Measurements from ENCODE around the gene UVRAG.
"Not testable (repeated sequence)": the region's sequence is repeated elsewhere in the genome, so short reads cannot be mapped to it uniquely, and the experiment has no call there.

The UVRAG gene

GRCh38 chr11:75849894-75850293 lies 34.9 kb downstream of the UVRAG start:
- DNase-seq: no peak

- no peak for DNase-seq
Measured at GRCh38 chr11:75850787-75851186, 35.8 kb downstream of the UVRAG start.

- DNase-seq: no peak
Measured at GRCh38 chr11:75851203-75851602, 36.2 kb downstream of the UVRAG start.

- DNase-seq: no peak
Measured at GRCh38 chr11:75852406-75853017, 37.5 kb downstream of the UVRAG start.

- DNase-seq: not testable (repeated sequence)
Measured at GRCh38 chr11:75853563-75853962, 38.6 kb downstream of the UVRAG start.

GRCh38 chr11:75853971-75854370 lies 39.0 kb downstream of the UVRAG start:
- DNase-seq: no peak

- DNase-seq: no peak
Measured at GRCh38 chr11:75855206-75855605, 40.2 kb downstream of the UVRAG start.

- no peak for DNase-seq
Measured at GRCh38 chr11:75856912-75857311, 41.9 kb downstream of the UVRAG start.

GRCh38 chr11:75858042-75858441 lies 43.0 kb downstream of the UVRAG start:
- no peak for DNase-seq

- DNase-seq: no peak
Measured at GRCh38 chr11:75858613-75859012, 43.6 kb downstream of the UVRAG start.

- DNase-seq: no peak
Measured at GRCh38 chr11:75859614-75860013, 44.6 kb downstream of the UVRAG start.

GRCh38 chr11:75862437-75862836 lies 47.4 kb downstream of the UVRAG start:
- no peak for DNase-seq

- DNase-seq: peak; percentile 32 to 37
Measured at GRCh38 chr11:75867778-75868374, 52.9 kb downstream of the UVRAG start.

- no peak for DNase-seq
Measured at GRCh38 chr11:75868990-75869389, 54.0 kb downstream of the UVRAG start.

- no peak for DNase-seq
Measured at GRCh38 chr11:75869661-75870455, 54.8 kb downstream of the UVRAG start.

GRCh38 chr11:75872887-75873416 lies 57.9 kb downstream of the UVRAG start:
- DNase-seq: no peak

- peak in 1 of 2 experiments; percentile 27 for DNase-seq
Measured at GRCh38 chr11:75873417-75874221, 58.6 kb downstream of the UVRAG start.

GRCh38 chr11:75874684-75875341 lies 59.8 kb downstream of the UVRAG start:
- no peak for DNase-seq

GRCh38 chr11:75877327-75877726 lies 62.3 kb downstream of the UVRAG start:
- DNase-seq: not testable (repeated sequence)

- DNase-seq: not testable (repeated sequence)
Measured at GRCh38 chr11:75877931-75878330, 62.9 kb downstream of the UVRAG start.

GRCh38 chr11:75878933-75879332 lies 63.9 kb downstream of the UVRAG start:
- no peak for DNase-seq

- no peak for DNase-seq
Measured at GRCh38 chr11:75879737-75880136, 64.7 kb downstream of the UVRAG start.
